DOHH2 (cell line): ENCODE measurements around the gene IMMP2L.

Experiments
- EZH2phosphoT487 ChIP-seq: fragments of 200-600 bp; sonication (generic); IDR thresholded peaks from 2 replicates; pipeline ENCODE4 v1.6.1; 2017; ENCODE audit warnings: borderline replicate concordance, mild to moderate bottlenecking, antibody characterized with exemption, low read length, moderate library complexity, mixed read lengths
- TF ChIP-seq, protein P1 (sequence below): fragments of 200-600 bp; sonication (generic); IDR thresholded peaks from one replicate; pipeline ENCODE4 v1.5.1; 2014; ENCODE audit warnings: antibody characterized with exemption, mild to moderate bottlenecking, low read depth, low read length; ENCODE audit not compliant: poor library complexity, severe bottlenecking

DNA sequence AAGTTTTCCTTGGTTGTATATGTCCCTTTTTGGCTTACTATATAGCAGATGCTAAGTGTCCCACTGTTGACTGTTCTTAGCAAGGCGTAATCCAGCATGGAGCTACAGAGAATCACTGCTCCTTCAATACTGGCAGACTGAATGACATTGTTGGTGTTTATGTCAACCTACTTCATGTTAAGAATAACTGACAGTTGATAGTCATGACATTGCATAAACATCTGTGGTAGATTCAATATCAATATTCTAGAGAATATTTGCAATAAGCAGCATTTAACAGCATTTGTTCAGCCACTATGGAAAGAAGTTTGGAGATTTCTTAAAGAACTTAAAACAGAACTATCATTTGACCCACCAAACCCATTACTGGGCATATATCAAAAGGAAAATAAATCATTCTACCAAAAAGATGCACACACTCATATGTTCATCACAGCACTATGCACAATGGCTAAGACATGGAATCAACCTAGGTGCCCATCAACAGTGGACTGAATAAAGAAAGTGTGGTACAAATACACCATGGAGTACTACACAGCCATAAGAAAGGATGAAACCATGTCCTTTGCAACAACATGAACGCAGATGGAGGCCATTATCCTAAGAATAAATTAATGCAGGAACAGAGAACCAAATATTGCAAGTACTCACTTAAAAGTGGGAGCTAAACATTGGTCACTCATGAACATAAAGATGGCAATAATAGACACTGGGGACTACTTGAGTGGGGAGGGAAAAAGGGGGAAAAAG is 88.7 kb downstream of the IMMP2L start:
- TF ChIP-seq, protein P1, sequence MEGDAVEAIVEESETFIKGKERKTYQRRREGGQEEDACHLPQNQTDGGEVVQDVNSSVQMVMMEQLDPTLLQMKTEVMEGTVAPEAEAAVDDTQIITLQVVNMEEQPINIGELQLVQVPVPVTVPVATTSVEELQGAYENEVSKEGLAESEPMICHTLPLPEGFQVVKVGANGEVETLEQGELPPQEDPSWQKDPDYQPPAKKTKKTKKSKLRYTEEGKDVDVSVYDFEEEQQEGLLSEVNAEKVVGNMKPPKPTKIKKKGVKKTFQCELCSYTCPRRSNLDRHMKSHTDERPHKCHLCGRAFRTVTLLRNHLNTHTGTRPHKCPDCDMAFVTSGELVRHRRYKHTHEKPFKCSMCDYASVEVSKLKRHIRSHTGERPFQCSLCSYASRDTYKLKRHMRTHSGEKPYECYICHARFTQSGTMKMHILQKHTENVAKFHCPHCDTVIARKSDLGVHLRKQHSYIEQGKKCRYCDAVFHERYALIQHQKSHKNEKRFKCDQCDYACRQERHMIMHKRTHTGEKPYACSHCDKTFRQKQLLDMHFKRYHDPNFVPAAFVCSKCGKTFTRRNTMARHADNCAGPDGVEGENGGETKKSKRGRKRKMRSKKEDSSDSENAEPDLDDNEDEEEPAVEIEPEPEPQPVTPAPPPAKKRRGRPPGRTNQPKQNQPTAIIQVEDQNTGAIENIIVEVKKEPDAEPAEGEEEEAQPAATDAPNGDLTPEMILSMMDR, result no peak
- no peak for TF ChIP-seq EZH2phosphoT487
